GM18907 (cell line): ENCODE results near the gene IGF2BP2.
"Not testable (repeated sequence)": the region's sequence is repeated elsewhere in the genome, so short reads cannot be mapped to it uniquely, and the experiment has no call there.

Source experiments
- ATAC-seq: cut with Tn5 transposase; IDR thresholded peaks from one replicate; pipeline ENCODE4 v1.9.1; 2021; ENCODE audit warnings: mild to moderate bottlenecking, moderate library complexity; ENCODE audit not compliant: unreplicated experiment

The IGF2BP2 gene

GRCh38 chr3:185716436-185717108, 108.3 kb downstream of the IGF2BP2 start:
- ATAC-seq = no peak

GRCh38 chr3:185715091-185715490, 109.8 kb downstream of the IGF2BP2 start:
- ATAC-seq = no peak

- ATAC-seq = no peak
These were observed 110.8 kb downstream of the IGF2BP2 start for GRCh38 chr3:185714085-185714484.

- ATAC-seq = no peak
These were observed 111.8 kb downstream of the IGF2BP2 start for GRCh38 chr3:185713015-185713414.

GRCh38 chr3:185712337-185712736, 112.5 kb downstream of the IGF2BP2 start:
- ATAC-seq = no peak

- ATAC-seq = no peak
These were observed 113.5 kb downstream of the IGF2BP2 start for GRCh38 chr3:185711255-185711870.

GRCh38 chr3:185709251-185709955, 115.4 kb downstream of the IGF2BP2 start:
- no peak for ATAC-seq

GRCh38 chr3:185708392-185708791, 116.5 kb downstream of the IGF2BP2 start:
- no peak for ATAC-seq

- no peak for ATAC-seq
These were observed 119.3 kb downstream of the IGF2BP2 start for GRCh38 chr3:185705498-185705897.

GRCh38 chr3:185702262-185703225, 122.3 kb downstream of the IGF2BP2 start:
- no peak for ATAC-seq

GRCh38 chr3:185701611-185702261, 123.1 kb downstream of the IGF2BP2 start:
- ATAC-seq = no peak

GRCh38 chr3:185699927-185700326, 124.9 kb downstream of the IGF2BP2 start:
- ATAC-seq = no peak

GRCh38 chr3:185697228-185697627, 127.6 kb downstream of the IGF2BP2 start:
- ATAC-seq = not testable (repeated sequence)

- no peak for ATAC-seq
These were observed 128.8 kb downstream of the IGF2BP2 start for GRCh38 chr3:185696039-185696438.

GRCh38 chr3:185693985-185694653, 130.7 kb downstream of the IGF2BP2 start:
- no peak for ATAC-seq

GRCh38 chr3:185691622-185692021, 133.2 kb downstream of the IGF2BP2 start:
- no peak for ATAC-seq

GRCh38 chr3:185687271-185687878, 137.5 kb downstream of the IGF2BP2 start:
- ATAC-seq = no peak

- no peak for ATAC-seq
These were observed 139.4 kb downstream of the IGF2BP2 start for GRCh38 chr3:185685231-185686035.

- ATAC-seq = no peak
These were observed 144.6 kb downstream of the IGF2BP2 start for GRCh38 chr3:185680231-185680630.
